Stimulated activated CD4-positive, alpha-beta T cell treated with anti-CD3 and anti-CD28 coated beads, Interleukin-4, amount 100 ng/mL, for 24 hours (primary cell): Measurements from ENCODE around the gene AADACL2.
"Not testable (repeated sequence)": the region's sequence is repeated elsewhere in the genome, so short reads cannot be mapped to it uniquely, and the experiment has no call there.

Experiments used
- DNase-seq: peaks from one replicate; pipeline ENCODE4 v3.0.0-alpha.2; 2020

Gene AADACL2

GRCh38 chr3:151733613-151734012 lies at the start of gene AADACL2:
AADACL2 (plus strand) TSS chr3:151733927; CDS start chr3:151734036, 109 bp downstream.
- DNase-seq, result no peak

DNA sequence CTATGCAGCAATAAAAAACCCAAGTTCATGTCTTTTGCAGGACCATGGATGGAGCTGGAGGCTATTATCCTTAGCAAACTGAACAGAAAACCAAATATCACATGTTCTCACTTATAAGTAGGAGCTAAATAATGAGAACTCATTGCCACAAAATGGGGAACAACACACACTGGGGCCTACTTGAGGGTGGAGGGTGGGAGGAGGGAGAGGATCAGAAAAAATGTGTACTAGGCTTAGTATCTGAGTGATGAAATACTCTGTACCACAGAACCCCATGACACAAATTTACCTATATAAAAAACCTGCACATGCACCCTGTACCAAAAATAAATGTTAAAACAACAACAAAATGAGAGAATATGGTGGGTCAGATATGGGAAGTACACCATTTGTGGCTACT lies 49.6 kb upstream of the AADACL2 start:
- no peak for DNase-seq

GRCh38 chr3:151686257-151686656 lies 47.5 kb upstream of the AADACL2 start:
- no peak for DNase-seq

DNA sequence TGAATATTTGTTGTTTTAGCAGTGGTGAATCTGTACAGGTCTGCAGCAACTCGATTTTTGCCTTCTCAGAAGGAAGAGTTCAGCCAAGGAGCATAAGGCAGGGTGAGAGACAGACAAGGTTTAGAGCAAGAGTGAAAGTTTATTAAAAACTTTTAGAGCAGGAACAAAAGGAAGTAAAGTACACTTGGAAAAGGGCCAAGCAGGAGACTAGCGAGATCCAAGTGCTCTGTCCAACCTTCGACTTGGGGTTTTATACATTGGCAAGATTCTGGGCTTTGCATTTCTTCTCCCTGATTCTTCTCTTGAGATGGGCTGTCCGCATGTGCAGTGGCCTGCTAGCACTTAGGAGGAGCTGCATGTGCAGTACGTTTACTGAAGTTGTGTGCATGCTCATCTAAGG lies 46.7 kb upstream of the AADACL2 start:
- DNase-seq, result no peak

DNA sequence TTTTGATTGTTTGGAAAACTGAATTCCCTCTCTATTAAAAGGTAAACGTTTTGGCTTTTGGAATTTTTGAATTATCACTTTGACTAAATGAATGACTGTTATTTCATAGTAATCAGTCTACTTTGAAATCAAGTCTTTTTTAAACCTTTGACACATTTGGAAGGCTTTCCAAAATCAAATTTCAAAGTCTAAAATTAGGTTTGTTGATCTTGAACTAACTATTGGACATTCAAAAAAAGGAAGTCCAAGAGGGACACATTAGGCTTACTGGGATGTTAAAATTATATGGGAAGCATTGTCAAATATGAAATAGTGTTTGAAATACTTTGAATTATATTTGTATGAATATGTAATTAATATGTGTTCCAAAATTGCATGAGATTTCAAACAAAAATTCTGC lies 45.2 kb upstream of the AADACL2 start:
- no peak for DNase-seq

GRCh38 chr3:151690645-151691044 lies 43.1 kb upstream of the AADACL2 start:
- DNase-seq, result no peak

DNA sequence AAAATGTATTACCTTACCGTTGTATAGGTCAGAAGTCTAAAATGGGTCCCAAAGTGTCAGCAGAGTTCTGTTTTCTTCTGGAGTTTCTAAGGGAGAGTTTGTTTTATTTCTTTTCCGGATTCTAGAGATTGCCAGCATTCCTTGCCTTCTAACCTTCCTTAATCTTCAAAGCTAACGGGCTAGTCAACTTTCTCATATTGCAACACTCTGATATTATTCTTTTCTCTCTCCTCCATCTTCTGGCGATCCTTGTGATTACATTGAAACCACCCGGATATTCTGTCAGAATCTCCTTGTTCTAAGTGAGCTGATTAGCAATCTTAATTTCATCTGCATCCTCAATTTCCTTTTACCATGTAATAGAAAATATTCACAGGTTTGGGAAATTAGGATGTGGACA lies 36.2 kb upstream of the AADACL2 start:
- no peak for DNase-seq

DNA sequence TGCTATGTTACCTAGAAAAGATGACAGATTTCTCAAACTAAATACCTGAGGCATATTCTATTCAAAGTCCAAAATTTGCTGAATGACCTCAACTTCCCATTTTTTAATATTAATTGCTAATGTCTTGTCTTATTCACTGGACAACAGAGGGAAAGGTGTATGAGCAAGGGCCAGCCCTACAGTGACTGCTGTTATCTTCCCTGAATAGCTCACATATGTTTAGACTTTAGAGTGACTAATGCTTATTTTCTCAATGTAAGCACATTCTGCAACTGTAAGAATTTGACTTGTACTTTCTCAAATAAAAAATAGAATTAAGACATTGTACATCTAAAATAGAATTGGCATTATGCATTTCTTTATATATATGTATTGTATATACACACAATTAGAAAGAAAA lies 26.5 kb upstream of the AADACL2 start:
- no peak for DNase-seq

DNA sequence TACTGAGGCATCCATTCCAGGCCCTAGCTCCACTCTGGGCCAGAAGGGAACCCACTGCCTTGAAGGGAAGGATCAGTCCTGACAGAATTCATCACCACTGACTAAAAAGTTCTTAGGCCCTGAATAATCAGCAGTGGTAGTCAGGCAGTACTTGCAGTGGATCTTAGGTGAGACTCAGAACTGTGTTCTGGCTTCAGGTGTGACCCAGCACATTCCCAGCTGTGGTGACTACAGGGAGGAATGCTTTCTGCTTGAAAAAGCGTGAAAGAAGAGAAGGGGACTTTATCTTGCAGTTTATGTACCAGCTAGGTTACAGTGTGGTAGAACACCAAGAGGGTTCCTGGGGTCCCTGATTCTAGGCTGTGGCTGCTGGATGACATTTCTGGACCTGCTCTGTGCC lies 24.9 kb upstream of the AADACL2 start:
- DNase-seq, result no peak

DNA sequence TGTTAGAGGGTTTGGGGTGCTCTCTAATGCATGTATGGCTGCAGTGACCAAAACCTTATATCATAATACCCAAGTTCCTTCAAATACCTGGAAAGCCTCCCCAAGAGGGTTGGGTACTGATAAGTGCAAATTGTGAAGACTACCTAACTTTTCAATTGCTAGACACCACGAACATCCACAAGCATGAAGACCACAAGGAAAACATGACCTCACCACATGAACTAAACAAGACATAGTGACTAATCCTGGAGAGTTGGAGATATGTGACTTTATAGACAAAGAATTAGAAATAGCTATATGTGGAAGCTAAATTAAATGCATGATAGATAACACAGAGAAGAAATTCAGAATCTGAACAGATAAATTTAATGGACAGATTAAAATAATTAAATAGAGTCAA lies 23.9 kb upstream of the AADACL2 start:
- no peak for DNase-seq

DNA sequence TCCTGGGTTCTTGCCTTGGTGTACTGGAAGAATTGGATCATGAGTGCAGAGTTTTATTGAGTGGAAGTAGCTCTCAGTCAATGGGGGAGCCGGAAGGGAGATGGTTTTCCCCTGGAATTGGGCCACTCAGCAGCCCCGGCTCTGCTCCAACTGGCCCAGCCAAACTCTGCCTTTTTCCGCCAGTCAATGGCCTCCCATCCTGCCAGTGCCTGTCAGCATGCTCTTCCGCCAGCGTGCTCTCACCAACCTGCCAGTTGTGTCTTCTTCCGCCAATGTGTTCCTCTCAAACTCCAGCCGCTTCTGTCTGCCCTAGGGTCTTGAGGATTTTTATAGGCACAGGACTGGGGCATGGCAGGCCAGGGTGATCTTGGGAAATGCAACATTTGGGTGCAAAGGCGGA lies 12.4 kb upstream of the AADACL2 start:
- no peak for DNase-seq

DNA sequence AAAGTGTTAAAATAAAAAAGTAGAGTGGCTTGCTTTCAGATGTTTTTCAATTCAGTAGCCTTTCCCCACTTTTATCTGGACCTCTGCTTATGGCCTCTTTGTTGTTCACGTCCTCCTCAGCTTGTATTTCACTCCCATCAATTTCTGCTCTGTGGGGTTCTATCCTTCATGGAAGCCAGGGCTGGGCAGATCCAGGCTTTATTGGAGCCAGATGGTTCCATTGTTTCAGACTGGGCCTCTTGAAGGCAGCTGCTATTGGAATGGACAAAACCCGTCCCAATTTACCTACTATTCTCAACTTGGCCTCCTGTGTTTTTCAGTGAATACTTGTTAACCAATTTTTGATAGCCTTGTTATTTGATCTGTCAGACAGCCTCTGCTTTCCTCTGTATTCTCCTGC lies 10.9 kb upstream of the AADACL2 start:
- DNase-seq, result no peak

GRCh38 chr3:151724576-151725562 lies 8.9 kb upstream of the AADACL2 start:
- no peak for DNase-seq

DNA sequence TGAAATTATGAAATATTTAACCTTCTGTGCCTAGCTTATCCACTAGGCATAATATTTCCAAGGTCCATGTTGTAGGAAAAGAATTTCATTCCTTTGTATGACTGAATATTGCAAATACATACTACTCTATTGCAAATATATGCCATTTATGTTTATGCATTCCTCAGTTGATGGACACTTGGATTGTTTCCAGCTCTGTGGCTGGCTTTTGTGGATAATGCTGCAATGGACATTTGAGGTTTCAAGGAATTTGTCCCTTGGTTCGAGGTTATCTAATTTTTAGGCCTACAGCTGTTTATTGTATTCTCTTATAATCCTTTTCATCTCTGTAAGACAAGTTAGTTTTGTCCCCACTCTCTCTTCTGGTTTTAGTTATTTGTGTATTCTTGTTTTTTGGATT lies 7.7 kb upstream of the AADACL2 start:
- no peak for DNase-seq

DNA sequence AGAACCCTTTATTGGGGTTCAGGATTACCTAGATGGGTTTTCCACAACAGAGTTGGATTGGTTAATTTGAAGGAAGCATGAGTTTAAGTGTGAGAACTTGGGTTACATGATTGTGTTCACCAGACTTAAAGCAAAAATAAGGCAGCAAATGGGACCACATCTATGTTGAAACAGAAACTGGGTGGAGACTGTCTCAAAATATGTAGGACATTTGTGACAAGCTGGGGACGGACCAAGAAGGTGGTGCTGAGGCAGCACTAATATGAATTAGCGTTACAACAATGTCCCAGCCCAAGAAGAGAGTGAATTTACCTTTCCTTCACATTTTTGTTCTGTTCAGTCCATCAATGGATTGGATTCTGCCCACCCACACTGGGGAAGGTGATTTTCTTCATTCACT lies 866 bp upstream of the AADACL2 start:
- no peak for DNase-seq

GRCh38 chr3:151740581-151740980 lies 6.9 kb downstream of the AADACL2 start:
- DNase-seq, result no peak

- DNase-seq, result no peak
Measured at GRCh38 chr3:151743855-151744254, 10.1 kb downstream of the AADACL2 start.

DNA sequence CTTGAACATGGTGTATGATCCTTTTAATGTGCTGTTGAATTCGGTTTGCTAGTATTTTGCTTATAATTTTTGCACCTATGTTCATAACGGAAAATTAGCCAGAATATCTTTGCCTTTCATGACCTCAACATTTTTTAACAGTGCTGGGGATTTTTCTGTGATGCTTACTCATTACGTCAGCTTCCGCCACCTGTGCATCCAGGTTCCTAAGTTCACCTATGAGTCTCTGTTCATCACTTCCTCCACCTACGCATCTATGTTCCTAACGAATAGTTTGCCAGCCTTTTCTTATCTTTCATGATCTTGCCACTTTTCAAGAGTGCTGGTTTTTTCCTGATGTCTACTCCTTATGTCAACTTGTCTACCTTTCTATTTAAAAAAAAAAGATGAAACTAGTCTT lies 16.5 kb downstream of the AADACL2 start:
- DNase-seq, result no peak

- DNase-seq, result no peak
Measured at GRCh38 chr3:151750678-151751077, 17.0 kb downstream of the AADACL2 start.

GRCh38 chr3:151751161-151751560 lies 17.4 kb downstream of the AADACL2 start:
- no peak for DNase-seq

- no peak for DNase-seq
Measured at GRCh38 chr3:151753846-151754245, 20.1 kb downstream of the AADACL2 start.

- DNase-seq, result no peak
Measured at GRCh38 chr3:151761581-151761980, 27.9 kb downstream of the AADACL2 start.

- DNase-seq, result not testable (repeated sequence)
Measured at GRCh38 chr3:151764699-151765098, 31.0 kb downstream of the AADACL2 start.

- DNase-seq, result no peak
Measured at GRCh38 chr3:151765685-151766084, 32.0 kb downstream of the AADACL2 start.

GRCh38 chr3:151766454-151766853 lies 32.7 kb downstream of the AADACL2 start:
- no peak for DNase-seq
